Astrocyte of the spinal cord (primary cell): Measurements from ENCODE around the gene CTSW.
A peak's percentile ranks its signal among the peaks of the same experiment; 100 is the strongest.
"Not testable (repeated sequence)": the region's sequence is repeated elsewhere in the genome, so short reads cannot be mapped to it uniquely, and the experiment has no call there.

ENCODE experiments used
- DNase-seq: peaks from one replicate; pipeline ENCODE4 v3.0.0; 2011; ENCODE audit warnings: low read depth, low spot score
- H3K4me3 ChIP-seq: 2 replicates; pipeline ENCODE4 v1.5.1; 2011; ENCODE audit warnings: low read depth, mild to moderate bottlenecking, low read length, moderate library complexity
- in situ Hi-C: cut with HindIII; loops from 2 replicates; pipeline ENCODE4 v1.10.0; 2017; ENCODE audit warnings: low sequenced_read_pairs
- TF ChIP-seq, protein P1 (sequence below): IDR thresholded peaks from 2 replicates; pipeline ENCODE4 v1.5.1; 2012; ENCODE audit warnings: low read depth, mild to moderate bottlenecking, low read length, inconsistent platforms

Gene CTSW, protein sequence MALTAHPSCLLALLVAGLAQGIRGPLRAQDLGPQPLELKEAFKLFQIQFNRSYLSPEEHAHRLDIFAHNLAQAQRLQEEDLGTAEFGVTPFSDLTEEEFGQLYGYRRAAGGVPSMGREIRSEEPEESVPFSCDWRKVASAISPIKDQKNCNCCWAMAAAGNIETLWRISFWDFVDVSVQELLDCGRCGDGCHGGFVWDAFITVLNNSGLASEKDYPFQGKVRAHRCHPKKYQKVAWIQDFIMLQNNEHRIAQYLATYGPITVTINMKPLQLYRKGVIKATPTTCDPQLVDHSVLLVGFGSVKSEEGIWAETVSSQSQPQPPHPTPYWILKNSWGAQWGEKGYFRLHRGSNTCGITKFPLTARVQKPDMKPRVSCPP

GRCh38 chr11:65879617-65880016 is at the start of gene CTSW:
Gene CTSW (plus strand): TSS chr11:65879837. CDS start chr11:65879855, 18 bp downstream.
- in situ Hi-C loops: no loop called here
- TF ChIP-seq, protein P1, sequence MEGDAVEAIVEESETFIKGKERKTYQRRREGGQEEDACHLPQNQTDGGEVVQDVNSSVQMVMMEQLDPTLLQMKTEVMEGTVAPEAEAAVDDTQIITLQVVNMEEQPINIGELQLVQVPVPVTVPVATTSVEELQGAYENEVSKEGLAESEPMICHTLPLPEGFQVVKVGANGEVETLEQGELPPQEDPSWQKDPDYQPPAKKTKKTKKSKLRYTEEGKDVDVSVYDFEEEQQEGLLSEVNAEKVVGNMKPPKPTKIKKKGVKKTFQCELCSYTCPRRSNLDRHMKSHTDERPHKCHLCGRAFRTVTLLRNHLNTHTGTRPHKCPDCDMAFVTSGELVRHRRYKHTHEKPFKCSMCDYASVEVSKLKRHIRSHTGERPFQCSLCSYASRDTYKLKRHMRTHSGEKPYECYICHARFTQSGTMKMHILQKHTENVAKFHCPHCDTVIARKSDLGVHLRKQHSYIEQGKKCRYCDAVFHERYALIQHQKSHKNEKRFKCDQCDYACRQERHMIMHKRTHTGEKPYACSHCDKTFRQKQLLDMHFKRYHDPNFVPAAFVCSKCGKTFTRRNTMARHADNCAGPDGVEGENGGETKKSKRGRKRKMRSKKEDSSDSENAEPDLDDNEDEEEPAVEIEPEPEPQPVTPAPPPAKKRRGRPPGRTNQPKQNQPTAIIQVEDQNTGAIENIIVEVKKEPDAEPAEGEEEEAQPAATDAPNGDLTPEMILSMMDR: no peak
- H3K4me3 ChIP-seq: no peak within 1 kb of the TSS
- no peak for DNase-seq

- DNase-seq, in situ Hi-C loops, H3K4me3 ChIP-seq: not testable (repeated sequence)
These were observed 47.4 kb upstream of the CTSW start for GRCh38 chr11:65832231-65832630.

- in situ Hi-C loops: no loop called here
- TF ChIP-seq, protein P1: no peak
- DNase-seq: peak; percentile 93
- peak within 1 kb of the TSS; percentile 52 for H3K4me3 ChIP-seq
These were observed 46.2 kb upstream of the CTSW start, which contains the start of gene SNX32 for GRCh38 chr11:65833297-65834030. Gene SNX32 (plus strand): TSS chr11:65833963. CDS start chr11:65834066, 103 bp downstream.

- TF ChIP-seq, protein P1: no peak
- in situ Hi-C loops: no loop called here
- DNase-seq: no peak
- H3K4me3 ChIP-seq: peak overlapping the region; percentile 52
These were observed 45.4 kb upstream of the CTSW start for GRCh38 chr11:65834202-65834601.

GRCh38 chr11:65842144-65842543 is 37.5 kb upstream of the CTSW start:
- in situ Hi-C loops: no loop called here
- TF ChIP-seq, protein P1: no peak
- no peak for DNase-seq
- H3K4me3 ChIP-seq: no peak overlapping the region

- H3K4me3 ChIP-seq: no peak overlapping the region
- DNase-seq: no peak
- in situ Hi-C loops: no loop called here
- TF ChIP-seq, protein P1: no peak
These were observed 35.8 kb upstream of the CTSW start for GRCh38 chr11:65843811-65844210.

GRCh38 chr11:65844231-65844872 is 35.3 kb upstream of the CTSW start:
- in situ Hi-C loops: no loop called here
- H3K4me3 ChIP-seq: no peak overlapping the region
- TF ChIP-seq, protein P1: no peak
- DNase-seq: no peak
